GM19395 (cell line): Measurements from ENCODE around the gene CDKAL1.
"Not testable (repeated sequence)": the region's sequence is repeated elsewhere in the genome, so short reads cannot be mapped to it uniquely, and the experiment has no call there.

Experiments
- ATAC-seq: cut with Tn5 transposase; IDR thresholded peaks from one replicate; pipeline ENCODE4 v1.9.1; 2021; ENCODE audit warnings: mild to moderate bottlenecking, moderate library complexity; ENCODE audit not compliant: unreplicated experiment

CDKAL1 gene

GRCh38 chr6:20632696-20633095, 98.4 kb downstream of the CDKAL1 start:
- no peak for ATAC-seq

- no peak for ATAC-seq
These were observed 99.5 kb downstream of the CDKAL1 start for GRCh38 chr6:20633566-20634340.

- no peak for ATAC-seq
These were observed 104.9 kb downstream of the CDKAL1 start for GRCh38 chr6:20639161-20639560.

- ATAC-seq: no peak
These were observed 105.9 kb downstream of the CDKAL1 start for GRCh38 chr6:20640181-20640580.

- no peak for ATAC-seq
These were observed 108.2 kb downstream of the CDKAL1 start for GRCh38 chr6:20642441-20642840.

GRCh38 chr6:20644667-20645370, 110.6 kb downstream of the CDKAL1 start:
- no peak for ATAC-seq

- not testable (repeated sequence) for ATAC-seq
These were observed 111.3 kb downstream of the CDKAL1 start for GRCh38 chr6:20645572-20645971.

- ATAC-seq: no peak
These were observed 113.3 kb downstream of the CDKAL1 start for GRCh38 chr6:20647585-20647984.

- ATAC-seq: not testable (repeated sequence)
These were observed 115.6 kb downstream of the CDKAL1 start for GRCh38 chr6:20649696-20650470.

GRCh38 chr6:20652299-20653084, 118.2 kb downstream of the CDKAL1 start:
- no peak for ATAC-seq

- ATAC-seq: no peak
These were observed 118.8 kb downstream of the CDKAL1 start for GRCh38 chr6:20653085-20653479.

GRCh38 chr6:20655317-20655716, 121.1 kb downstream of the CDKAL1 start:
- ATAC-seq: no peak

- ATAC-seq: no peak
These were observed 123.1 kb downstream of the CDKAL1 start for GRCh38 chr6:20657274-20657800.

- ATAC-seq: no peak
These were observed 123.8 kb downstream of the CDKAL1 start for GRCh38 chr6:20658053-20658452.

- ATAC-seq: no peak
These were observed 124.3 kb downstream of the CDKAL1 start for GRCh38 chr6:20658516-20658915.

GRCh38 chr6:20660534-20660933, 126.3 kb downstream of the CDKAL1 start:
- ATAC-seq: no peak

- no peak for ATAC-seq
These were observed 127.5 kb downstream of the CDKAL1 start for GRCh38 chr6:20661721-20662120.

- ATAC-seq: no peak
These were observed 130.0 kb downstream of the CDKAL1 start for GRCh38 chr6:20664250-20664649.

- ATAC-seq: no peak
These were observed 131.0 kb downstream of the CDKAL1 start for GRCh38 chr6:20665290-20665689.

- peak; percentile 93 for ATAC-seq
These were observed 135.5 kb downstream of the CDKAL1 start for GRCh38 chr6:20669571-20670314.
